Measurements from ENCODE around the gene ZNF532. TPM values are rescaled to one million over a fixed set of nuclear protein-coding genes. Genes with fewer than 3 reads are reported as not detected.

The ZNF532 gene
- total RNA-seq, 4 donors from 2014 or later = 16.2 to 26.9 (median 22.7) TPM

GRCh38 chr18:58975296-58975695 lies 110.6 kb downstream of the ZNF532 start:
- in situ Hi-C loops (cut with MboI; ENCODE audit: low pct_ligation_motif_present in 1 of 4, low pct_unique_long_range_greater_than_20kb in 1 of 4, low sequenced_read_pairs in 3 of 4) = no loop called here
- no peak for DNase-seq
- H3K27ac ChIP-seq = peak overlapping the region in 3 of 4 donors; percentile 15 to 43 (median 35)
- WGBS, 2 donors (ENCODE audit: low coverage in 1 of 2) = 63 to 64% methylated on average over 7 to 11 of the region's 11 CpGs
- no peak overlapping the region for H3K4me3 ChIP-seq
- H3K36me3 ChIP-seq = no peaks in the 10 kb centered on the region
- no peaks in the 10 kb centered on the region for H3K9me3 ChIP-seq
- TF ChIP-seq POLR2A (IDR thresholded peaks at IDR 0.05) = no peak
- TF ChIP-seq, protein P1, sequence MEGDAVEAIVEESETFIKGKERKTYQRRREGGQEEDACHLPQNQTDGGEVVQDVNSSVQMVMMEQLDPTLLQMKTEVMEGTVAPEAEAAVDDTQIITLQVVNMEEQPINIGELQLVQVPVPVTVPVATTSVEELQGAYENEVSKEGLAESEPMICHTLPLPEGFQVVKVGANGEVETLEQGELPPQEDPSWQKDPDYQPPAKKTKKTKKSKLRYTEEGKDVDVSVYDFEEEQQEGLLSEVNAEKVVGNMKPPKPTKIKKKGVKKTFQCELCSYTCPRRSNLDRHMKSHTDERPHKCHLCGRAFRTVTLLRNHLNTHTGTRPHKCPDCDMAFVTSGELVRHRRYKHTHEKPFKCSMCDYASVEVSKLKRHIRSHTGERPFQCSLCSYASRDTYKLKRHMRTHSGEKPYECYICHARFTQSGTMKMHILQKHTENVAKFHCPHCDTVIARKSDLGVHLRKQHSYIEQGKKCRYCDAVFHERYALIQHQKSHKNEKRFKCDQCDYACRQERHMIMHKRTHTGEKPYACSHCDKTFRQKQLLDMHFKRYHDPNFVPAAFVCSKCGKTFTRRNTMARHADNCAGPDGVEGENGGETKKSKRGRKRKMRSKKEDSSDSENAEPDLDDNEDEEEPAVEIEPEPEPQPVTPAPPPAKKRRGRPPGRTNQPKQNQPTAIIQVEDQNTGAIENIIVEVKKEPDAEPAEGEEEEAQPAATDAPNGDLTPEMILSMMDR (IDR thresholded peaks at IDR 0.05) = no peak
- no peak for TF ChIP-seq POLR2AphosphoS5 (IDR thresholded peaks at IDR 0.05)
- no peak for TF ChIP-seq EP300 (IDR thresholded peaks at IDR 0.05; ENCODE audit: low read depth)
- no peaks in the 10 kb centered on the region for H3K27me3 ChIP-seq
- intact Hi-C loops (cut with DNase I; ENCODE audit: low total_unique reads) = no loop called here
- H3K4me1 ChIP-seq = peaks cover 0 to 3% (median 0%) of the 10 kb centered on the region in 4 donors

DNA sequence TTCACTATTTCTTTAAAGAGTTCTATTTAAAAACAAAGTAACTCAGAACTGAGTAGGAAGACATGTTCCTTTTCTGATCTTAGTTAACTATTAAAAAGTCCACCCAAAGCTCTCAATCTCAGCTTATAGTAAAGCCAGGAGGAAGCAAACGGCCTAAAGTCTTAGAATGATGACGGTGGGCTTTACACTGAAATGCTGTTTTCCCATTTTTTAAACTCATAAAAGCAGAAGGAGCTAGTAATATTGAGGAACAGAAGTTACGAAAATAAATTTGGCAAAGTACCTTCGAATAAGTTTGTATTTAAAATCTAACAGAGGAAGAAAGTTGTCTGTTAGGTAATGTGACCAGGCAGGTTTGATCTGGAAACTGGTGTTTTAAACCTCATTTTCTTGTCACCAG lies 111.1 kb downstream of the ZNF532 start:
- intact Hi-C loops (cut with DNase I; ENCODE audit: low total_unique reads) = no loop called here
- Histone ChIP-seq H3K27me3 (no peaks in the 10 kb centered on the region), H3K9me3 (no peaks in the 10 kb centered on the region), H3K4me1 (peaks cover 0 to 3% (median 0%) of the 10 kb centered on the region in 4 donors), H3K27ac (peak overlapping the region in 2 of 4 donors; percentile 35 to 43), H3K36me3 (no peaks in the 10 kb centered on the region), H3K4me3 (no peak overlapping the region)
- TF ChIP-seq POLR2A (IDR thresholded peaks at IDR 0.05) = no peak
- no peak for TF ChIP-seq EP300 (IDR thresholded peaks at IDR 0.05; ENCODE audit: low read depth)
- TF ChIP-seq, protein P1 (IDR thresholded peaks at IDR 0.05) = no peak
- TF ChIP-seq POLR2AphosphoS5 (IDR thresholded peaks at IDR 0.05) = no peak
- in situ Hi-C loops (cut with MboI; ENCODE audit: low pct_ligation_motif_present in 1 of 4, low pct_unique_long_range_greater_than_20kb in 1 of 4, low sequenced_read_pairs in 3 of 4) = no loop called here
- 63 to 66% methylated on average over 4 of the region's 4 CpGs for WGBS, 2 donors (ENCODE audit: low coverage in 1 of 2)
- no peak for DNase-seq

- intact Hi-C loops (cut with DNase I; ENCODE audit: low total_unique reads) (no loop called here), in situ Hi-C loops (cut with MboI; ENCODE audit: low pct_ligation_motif_present in 1 of 4, low pct_unique_long_range_greater_than_20kb in 1 of 4, low sequenced_read_pairs in 3 of 4) (no loop called here)
- no peak overlapping the region for H3K4me3 ChIP-seq
- peaks cover 0 to 8% (median 2%) of the 10 kb centered on the region in 4 donors for H3K36me3 ChIP-seq
- H3K4me1 ChIP-seq = peaks cover 0 to 3% (median 0%) of the 10 kb centered on the region in 4 donors
- WGBS, 2 donors (ENCODE audit: low coverage in 1 of 2) = 92% methylated on average over 10 of the region's 10 CpGs; no CpG with 5 or more reads in 1 of the 2 donors
- no peak overlapping the region for H3K27ac ChIP-seq
- no peak for DNase-seq
- no peaks in the 10 kb centered on the region for H3K27me3 ChIP-seq
- H3K9me3 ChIP-seq = no peaks in the 10 kb centered on the region
- TF ChIP-seq, protein P1 (IDR thresholded peaks at IDR 0.05) = no peak
- no peak for TF ChIP-seq EP300 (IDR thresholded peaks at IDR 0.05; ENCODE audit: low read depth)
- TF ChIP-seq POLR2A (IDR thresholded peaks at IDR 0.05) = no peak
- no peak for TF ChIP-seq POLR2AphosphoS5 (IDR thresholded peaks at IDR 0.05)
Measured at GRCh38 chr18:58977223-58977622, 112.5 kb downstream of the ZNF532 start.

DNA sequence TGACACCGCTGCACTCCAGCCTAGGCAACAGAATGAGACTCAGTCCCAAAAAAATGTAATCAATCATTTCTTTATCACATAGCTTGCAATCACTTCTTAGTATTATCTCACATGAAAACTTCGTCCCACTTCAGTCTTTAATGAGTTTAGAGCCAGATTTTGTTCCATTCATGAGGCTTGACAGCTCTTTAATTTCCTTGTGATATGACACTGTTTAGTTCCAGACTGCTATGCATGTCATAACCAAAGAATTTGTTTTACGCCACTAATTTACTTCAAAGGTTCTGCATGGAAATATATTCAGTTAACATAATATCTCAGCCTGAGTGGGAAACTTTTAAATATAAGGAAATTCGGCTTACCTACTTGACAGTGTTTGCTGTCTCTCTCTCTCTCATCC lies 113.1 kb downstream of the ZNF532 start:
- Histone ChIP-seq H3K27me3 (no peaks in the 10 kb centered on the region), H3K9me3 (no peaks in the 10 kb centered on the region), H3K4me3 (no peak overlapping the region), H3K4me1 (peaks cover 0 to 3% (median 0%) of the 10 kb centered on the region in 4 donors), H3K27ac (no peak overlapping the region), H3K36me3 (peaks cover 0 to 8% (median 3%) of the 10 kb centered on the region in 4 donors)
- in situ Hi-C loops (cut with MboI; ENCODE audit: low pct_ligation_motif_present in 1 of 4, low pct_unique_long_range_greater_than_20kb in 1 of 4, low sequenced_read_pairs in 3 of 4) (no loop called here), intact Hi-C loops (cut with DNase I; ENCODE audit: low total_unique reads) (no loop called here)
- 78 to 80% methylated on average over 3 to 4 of the region's 4 CpGs for WGBS, 2 donors (ENCODE audit: low coverage in 1 of 2)
- TF ChIP-seq EP300 (IDR thresholded peaks at IDR 0.05; ENCODE audit: low read depth) (no peak), POLR2AphosphoS5 (IDR thresholded peaks at IDR 0.05) (no peak), POLR2A (IDR thresholded peaks at IDR 0.05) (no peak)
- TF ChIP-seq, protein P1 (IDR thresholded peaks at IDR 0.05) = no peak
- no peak for DNase-seq
